ENCODE data around the gene SPEM3. TPM values are rescaled to one million over a fixed set of nuclear protein-coding genes. Genes with fewer than 3 reads are reported as not detected.

Gene SPEM3
- total RNA-seq, 2 experiments from 2014 or later: not detected

- Histone ChIP-seq H3K79me2 (ENCODE audit: insufficient read depth, low read depth, low read length) (no peaks in the 10 kb centered on the region), H3K36me3 (ENCODE audit: insufficient read depth, low read length) (no peaks in the 10 kb centered on the region), H3K27ac (ENCODE audit: low read depth, low read length, poor library complexity, severe bottlenecking) (no peak overlapping the region), H3K9me3 (ENCODE audit: low read length) (no peaks in the 10 kb centered on the region), H3K4me3 (ENCODE audit: low read depth, low read length, poor library complexity, severe bottlenecking) (no peak overlapping the region), H3K4me2 (ENCODE audit: low read length) (no peak overlapping the region), H3K9me2 (ENCODE audit: insufficient read depth, low read length) (no peaks in the 10 kb centered on the region), H4K20me1 (ENCODE audit: insufficient read depth, low read length) (no peaks in the 10 kb centered on the region), H3K4me1 (ENCODE audit: insufficient read depth, low read length, poor library complexity, severe bottlenecking) (no peaks in the 10 kb centered on the region), H2AFZ (ENCODE audit: low read length) (no peak overlapping the region)
- no peak for TF ChIP-seq EZH2phosphoT487 (IDR thresholded peaks at IDR 0.05; ENCODE audit: borderline replicate concordance, low read depth, low read length)
- no peak for TF ChIP-seq CTCF (conservative IDR thresholded peaks at IDR 0.05; ENCODE audit: low read length)
- intact Hi-C loops (cut with micrococcal nuclease; ENCODE audit: unreplicated experiment): no loop called here
- DNase-seq (ENCODE audit: low spot score): no peak
- ChIA-PET CTCF (ENCODE audit: unreplicated experiment) (no interaction called here), POLR2A (no interaction called here)
- no TSS peak for BruUV-seq (replicated peaks)
These were observed 2.3 kb upstream of the SPEM3 start for GRCh38 chr17:7426203-7426863.

- H3K4me1 ChIP-seq (ENCODE audit: insufficient read depth, low read length, poor library complexity, severe bottlenecking): no peaks in the 10 kb centered on the region
- no peaks in the 10 kb centered on the region for H3K36me3 ChIP-seq (ENCODE audit: insufficient read depth, low read length)
- no peak overlapping the region for H3K27ac ChIP-seq (ENCODE audit: low read depth, low read length, poor library complexity, severe bottlenecking)
- no peak for DNase-seq (ENCODE audit: low spot score)
- no peak overlapping the region for H3K4me2 ChIP-seq (ENCODE audit: low read length)
- H3K79me2 ChIP-seq (ENCODE audit: insufficient read depth, low read depth, low read length): no peaks in the 10 kb centered on the region
- no peaks in the 10 kb centered on the region for H4K20me1 ChIP-seq (ENCODE audit: insufficient read depth, low read length)
- BruUV-seq (replicated peaks): no TSS peak
- H3K9me2 ChIP-seq (ENCODE audit: insufficient read depth, low read length): no peaks in the 10 kb centered on the region
- intact Hi-C loops (cut with micrococcal nuclease; ENCODE audit: unreplicated experiment): no loop called here
- H3K4me3 ChIP-seq (ENCODE audit: low read depth, low read length, poor library complexity, severe bottlenecking): no peak overlapping the region
- no peak for TF ChIP-seq EZH2phosphoT487 (IDR thresholded peaks at IDR 0.05; ENCODE audit: borderline replicate concordance, low read depth, low read length)
- no peak for TF ChIP-seq CTCF (conservative IDR thresholded peaks at IDR 0.05; ENCODE audit: low read length)
- no peaks in the 10 kb centered on the region for H3K9me3 ChIP-seq (ENCODE audit: low read length)
- CTCF ChIA-PET (ENCODE audit: unreplicated experiment): no interaction called here
- POLR2A ChIA-PET: interaction anchor here (0.6 kb wide), 1 partner anchor 13 kb away, joined by 5 read pairs; no protein-coding TSS in a partner anchor
- H2AFZ ChIP-seq (ENCODE audit: low read length): no peak overlapping the region
These were observed 1.7 kb upstream of the SPEM3 start for GRCh38 chr17:7426896-7427489.

GRCh38 chr17:7427549-7427948 lies 1.1 kb upstream of the SPEM3 start:
- Histone ChIP-seq H3K9me3 (ENCODE audit: low read length) (no peaks in the 10 kb centered on the region), H2AFZ (ENCODE audit: low read length) (no peak overlapping the region), H3K27ac (ENCODE audit: low read depth, low read length, poor library complexity, severe bottlenecking) (no peak overlapping the region), H3K4me2 (ENCODE audit: low read length) (no peak overlapping the region), H4K20me1 (ENCODE audit: insufficient read depth, low read length) (no peaks in the 10 kb centered on the region), H3K4me1 (ENCODE audit: insufficient read depth, low read length, poor library complexity, severe bottlenecking) (no peaks in the 10 kb centered on the region), H3K36me3 (ENCODE audit: insufficient read depth, low read length) (no peaks in the 10 kb centered on the region), H3K9me2 (ENCODE audit: insufficient read depth, low read length) (no peaks in the 10 kb centered on the region), H3K79me2 (ENCODE audit: insufficient read depth, low read depth, low read length) (no peaks in the 10 kb centered on the region), H3K4me3 (ENCODE audit: low read depth, low read length, poor library complexity, severe bottlenecking) (no peak overlapping the region)
- DNase-seq (ENCODE audit: low spot score): no peak
- intact Hi-C loops (cut with micrococcal nuclease; ENCODE audit: unreplicated experiment): no loop called here
- TF ChIP-seq EZH2phosphoT487 (IDR thresholded peaks at IDR 0.05; ENCODE audit: borderline replicate concordance, low read depth, low read length): no peak
- TF ChIP-seq CTCF (conservative IDR thresholded peaks at IDR 0.05; ENCODE audit: low read length): no peak
- ChIA-PET CTCF (ENCODE audit: unreplicated experiment) (no interaction called here), POLR2A (interaction anchor here (0.6 kb wide), 1 partner anchor 13 kb away, joined by 5 read pairs; no protein-coding TSS in a partner anchor)
- no TSS peak for BruUV-seq (replicated peaks)
